Measurements from ENCODE around the gene TEX14. TPM values are rescaled to one million over a fixed set of nuclear protein-coding genes. Genes with fewer than 3 reads are reported as not detected.
A peak's percentile ranks its signal among the peaks of the same experiment; 100 is the strongest.

Gene TEX14
- polyA plus RNA-seq, 3 donors = 0.25 TPM; not detected in 2

GRCh38 chr17:58665946-58666857, 25.6 kb downstream of the TEX14 start:
- Mint-ChIP-seq H3K9me3 (no peaks in the 10 kb centered on the region), H3K36me3 (peaks cover 0 to 3% of the 10 kb centered on the region in 2 donors), H3K4me1 (peaks cover 16% of the 10 kb centered on the region), H3K4me3 (peak overlapping the region; percentile 62 to 88), H3K27me3 (ENCODE audit: low read depth in 3 of 3) (peaks cover 5 to 14% (median 6%) of the 10 kb centered on the region in 3 donors), H3K27ac (peak overlapping the region; percentile 93 to 98 (median 96))
- Histone ChIP-seq H3K4me3 (replicated peaks in 1 of 3; ENCODE audit: low read depth in 2 of 3, low read length in 3 of 3) (peak overlapping the region; percentile 7 to 65 (median 10)), H3K36me3 (replicated peaks in 1 of 2; ENCODE audit: control insufficient read depth in 1 of 2, insufficient read depth in 2 of 2, low read length in 2 of 2) (no peaks in the 10 kb centered on the region), H3K27ac (ENCODE audit: low read depth in 1 of 2, low read length in 2 of 2) (peak overlapping the region; percentile 78 to 84), H3K27me3 (ENCODE audit: control insufficient read depth in 2 of 2, insufficient read depth in 2 of 2, low read length in 2 of 2) (no peaks in the 10 kb centered on the region), H4K20me1 (ENCODE audit: insufficient read depth, low read length) (no peaks in the 10 kb centered on the region), H3K4me1 (ENCODE audit: control insufficient read depth in 1 of 2, insufficient read depth in 2 of 2, low read length in 2 of 2) (peaks cover 7 to 8% of the 10 kb centered on the region in 2 donors), H3K9me3 (replicated peaks in 1 of 2; ENCODE audit: control insufficient read depth in 1 of 2, insufficient read depth in 1 of 2, low read length in 2 of 2) (no peaks in the 10 kb centered on the region), H2AFZ (ENCODE audit: insufficient read depth, low read depth, low read length, poor library complexity, severe bottlenecking) (peak overlapping the region; percentile 69), H3K9ac (ENCODE audit: insufficient read depth, low read length, poor library complexity, severe bottlenecking) (peak overlapping the region; percentile 32), H3K4me2 (replicated peaks; ENCODE audit: extremely low read depth, low read length, poor library complexity, severe bottlenecking) (peak overlapping the region; percentile 68), H3K79me2 (ENCODE audit: insufficient read depth, low read length) (no peaks in the 10 kb centered on the region)
- DNase-seq = no peak
- intact Hi-C loops (cut with micrococcal nuclease) = no loop called here
- TF ChIP-seq, protein P1, sequence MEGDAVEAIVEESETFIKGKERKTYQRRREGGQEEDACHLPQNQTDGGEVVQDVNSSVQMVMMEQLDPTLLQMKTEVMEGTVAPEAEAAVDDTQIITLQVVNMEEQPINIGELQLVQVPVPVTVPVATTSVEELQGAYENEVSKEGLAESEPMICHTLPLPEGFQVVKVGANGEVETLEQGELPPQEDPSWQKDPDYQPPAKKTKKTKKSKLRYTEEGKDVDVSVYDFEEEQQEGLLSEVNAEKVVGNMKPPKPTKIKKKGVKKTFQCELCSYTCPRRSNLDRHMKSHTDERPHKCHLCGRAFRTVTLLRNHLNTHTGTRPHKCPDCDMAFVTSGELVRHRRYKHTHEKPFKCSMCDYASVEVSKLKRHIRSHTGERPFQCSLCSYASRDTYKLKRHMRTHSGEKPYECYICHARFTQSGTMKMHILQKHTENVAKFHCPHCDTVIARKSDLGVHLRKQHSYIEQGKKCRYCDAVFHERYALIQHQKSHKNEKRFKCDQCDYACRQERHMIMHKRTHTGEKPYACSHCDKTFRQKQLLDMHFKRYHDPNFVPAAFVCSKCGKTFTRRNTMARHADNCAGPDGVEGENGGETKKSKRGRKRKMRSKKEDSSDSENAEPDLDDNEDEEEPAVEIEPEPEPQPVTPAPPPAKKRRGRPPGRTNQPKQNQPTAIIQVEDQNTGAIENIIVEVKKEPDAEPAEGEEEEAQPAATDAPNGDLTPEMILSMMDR (IDR thresholded peaks at IDR 0.05) = no peak
- 94% methylated on average over 18 of the region's 25 CpGs for WGBS (ENCODE audit: insufficient coverage)

DNA sequence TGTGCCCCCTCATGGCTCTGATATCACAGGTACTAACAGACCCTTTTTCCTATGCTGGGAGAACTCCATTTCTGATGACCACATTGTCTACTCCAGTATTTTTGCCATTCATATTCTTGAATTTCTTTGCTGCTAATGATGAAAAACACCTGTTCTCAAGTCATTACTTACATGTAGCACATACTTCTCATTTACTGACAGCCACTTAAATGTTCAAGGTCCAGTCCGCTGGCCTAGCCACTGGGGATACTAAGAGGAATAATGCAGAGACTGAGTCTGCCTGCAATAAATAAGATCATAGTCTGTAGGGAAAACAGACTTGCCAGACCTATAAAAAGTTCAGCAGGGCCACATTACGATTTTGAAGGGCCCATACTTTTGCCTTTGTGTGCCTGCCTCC, 27.5 kb downstream of the TEX14 start:
- no peaks in the 10 kb centered on the region for H3K9me3 Mint-ChIP-seq
- no peaks in the 10 kb centered on the region for H3K27me3 ChIP-seq (ENCODE audit: control insufficient read depth in 2 of 2, insufficient read depth in 2 of 2, low read length in 2 of 2)
- no peaks in the 10 kb centered on the region for H3K79me2 ChIP-seq (ENCODE audit: insufficient read depth, low read length)
- H3K4me1 ChIP-seq (ENCODE audit: control insufficient read depth in 1 of 2, insufficient read depth in 2 of 2, low read length in 2 of 2) = peaks cover 7 to 11% of the 10 kb centered on the region in 2 donors
- H3K4me1 Mint-ChIP-seq = peaks cover 17% of the 10 kb centered on the region
- no peaks in the 10 kb centered on the region for H3K36me3 ChIP-seq (replicated peaks in 1 of 2; ENCODE audit: control insufficient read depth in 1 of 2, insufficient read depth in 2 of 2, low read length in 2 of 2)
- no peaks in the 10 kb centered on the region for H4K20me1 ChIP-seq (ENCODE audit: insufficient read depth, low read length)
- TF ChIP-seq, protein P1 (IDR thresholded peaks at IDR 0.05) = no peak
- DNase-seq = no peak
- no peak overlapping the region for H3K4me2 ChIP-seq (replicated peaks; ENCODE audit: extremely low read depth, low read length, poor library complexity, severe bottlenecking)
- peaks cover 0 to 3% of the 10 kb centered on the region in 2 donors for H3K36me3 Mint-ChIP-seq
- H3K27me3 Mint-ChIP-seq (ENCODE audit: low read depth in 3 of 3) = peaks cover 7 to 12% (median 10%) of the 10 kb centered on the region in 3 donors
- H3K4me3 Mint-ChIP-seq = no peak overlapping the region
- WGBS (ENCODE audit: insufficient coverage) = no CpG with 5 or more reads among the region's 2 CpGs
- no peaks in the 10 kb centered on the region for H3K9me3 ChIP-seq (replicated peaks in 1 of 2; ENCODE audit: control insufficient read depth in 1 of 2, insufficient read depth in 1 of 2, low read length in 2 of 2)
- H3K27ac Mint-ChIP-seq = no peak overlapping the region
- H3K4me3 ChIP-seq (replicated peaks in 1 of 3; ENCODE audit: low read depth in 2 of 3, low read length in 3 of 3) = no peak overlapping the region
- no peak overlapping the region for H2AFZ ChIP-seq (ENCODE audit: insufficient read depth, low read depth, low read length, poor library complexity, severe bottlenecking)
- intact Hi-C loops (cut with micrococcal nuclease) = no loop called here
- H3K27ac ChIP-seq (ENCODE audit: low read depth in 1 of 2, low read length in 2 of 2) = no peak overlapping the region
- H3K9ac ChIP-seq (ENCODE audit: insufficient read depth, low read length, poor library complexity, severe bottlenecking) = no peak overlapping the region
